Neural crest cell (in vitro differentiated cells): ENCODE measurements around the gene TSPAN10. TPM values are rescaled to one million over a fixed set of nuclear protein-coding genes. Genes with fewer than 3 reads are reported as not detected.
A peak's percentile ranks its signal among the peaks of the same experiment; 100 is the strongest.

Experiments
- DNase-seq: peaks from one replicate; pipeline ENCODE4 v3.0.0; 2021; ENCODE audit warnings: low read depth, mixed read lengths, low spot score
- H3K27ac Mint-ChIP-seq: one replicate; pipeline ENCODE4 v1.8.0; 2021; ENCODE audit warnings: mild to moderate bottlenecking, mixed read lengths; ENCODE audit not compliant: unreplicated experiment
- H3K27me3 Mint-ChIP-seq: 2 replicates; pipeline ENCODE4 v1.8.0; 2021; ENCODE audit warnings: low read depth, mild to moderate bottlenecking, mixed read lengths
- H3K36me3 Mint-ChIP-seq: 2 replicates; pipeline ENCODE4 v1.8.0; 2021; ENCODE audit warnings: low read depth, mild to moderate bottlenecking, mixed read lengths
- H3K4me1 Mint-ChIP-seq: 2 replicates; pipeline ENCODE4 v1.8.0; 2021; ENCODE audit warnings: mixed read lengths
- H3K4me3 Mint-ChIP-seq: one replicate; pipeline ENCODE4 v1.8.0; 2021; ENCODE audit warnings: mild to moderate bottlenecking, mixed read lengths
- H3K9me3 Mint-ChIP-seq: 2 replicates; pipeline ENCODE4 v1.8.0; 2021; ENCODE audit warnings: mixed read lengths
- CTCF ChIP-seq: fragments of 200-600 bp; sonication (generic); conservative IDR thresholded peaks from 2 replicates; pipeline ENCODE4 v1.5.0; 2021; ENCODE audit warnings: antibody characterized with exemption, mild to moderate bottlenecking
- total RNA-seq: library from RNA; stranded (reverse); gene quantifications from 2 replicates; pipeline ENCODE4 v1.2.1, GENCODE V29; 2021

Gene TSPAN10
- total RNA-seq, 1 donor from 2014 or later: 1.6 TPM

- Mint-ChIP-seq H3K36me3 (no peaks in the 10 kb centered on the region), H3K9me3 (no peaks in the 10 kb centered on the region), H3K27ac (no peak overlapping the region), H3K4me1 (no peaks in the 10 kb centered on the region), H3K4me3 (no peak overlapping the region), H3K27me3 (no peaks in the 10 kb centered on the region)
- no peak for TF ChIP-seq CTCF
- no peak for DNase-seq
Measured at GRCh38 chr17:81659038-81659437, 22.0 kb downstream of the TSPAN10 start.

- Mint-ChIP-seq H3K36me3 (no peaks in the 10 kb centered on the region), H3K27me3 (no peaks in the 10 kb centered on the region), H3K9me3 (no peaks in the 10 kb centered on the region), H3K4me3 (peak overlapping the region; percentile 47), H3K4me1 (no peaks in the 10 kb centered on the region), H3K27ac (no peak overlapping the region)
- no peak for TF ChIP-seq CTCF
- DNase-seq: no peak
Measured at GRCh38 chr17:81660441-81660840, 23.4 kb downstream of the TSPAN10 start.

- Mint-ChIP-seq H3K9me3 (no peaks in the 10 kb centered on the region), H3K27me3 (no peaks in the 10 kb centered on the region), H3K36me3 (no peaks in the 10 kb centered on the region), H3K27ac (no peak overlapping the region), H3K4me1 (peaks cover 14% of the 10 kb centered on the region), H3K4me3 (no peak overlapping the region)
- TF ChIP-seq CTCF: no peak
- no peak for DNase-seq
Measured at GRCh38 chr17:81662002-81662401, 25.0 kb downstream of the TSPAN10 start.

GRCh38 chr17:81664051-81664470 lies 27.1 kb downstream of the TSPAN10 start:
- no peaks in the 10 kb centered on the region for H3K9me3 Mint-ChIP-seq
- no peak overlapping the region for H3K4me3 Mint-ChIP-seq
- no peak overlapping the region for H3K27ac Mint-ChIP-seq
- TF ChIP-seq CTCF: no peak
- no peak for DNase-seq
- H3K27me3 Mint-ChIP-seq: no peaks in the 10 kb centered on the region
- no peaks in the 10 kb centered on the region for H3K36me3 Mint-ChIP-seq
- H3K4me1 Mint-ChIP-seq: peaks cover 28% of the 10 kb centered on the region

GRCh38 chr17:81665205-81666091 lies 28.5 kb downstream of the TSPAN10 start:
- no peak for DNase-seq
- H3K36me3 Mint-ChIP-seq: no peaks in the 10 kb centered on the region
- TF ChIP-seq CTCF: no peak
- H3K4me1 Mint-ChIP-seq: peaks cover 28% of the 10 kb centered on the region
- no peaks in the 10 kb centered on the region for H3K27me3 Mint-ChIP-seq
- peak overlapping the region; percentile 95 for H3K4me3 Mint-ChIP-seq
- H3K27ac Mint-ChIP-seq: peak overlapping the region; percentile 97
- no peaks in the 10 kb centered on the region for H3K9me3 Mint-ChIP-seq
